Measurements from ENCODE around the gene SNUPN. TPM values are rescaled to one million over a fixed set of nuclear protein-coding genes. Genes with fewer than 3 reads are reported as not detected.
"Not testable (repeated sequence)": the region's sequence is repeated elsewhere in the genome, so short reads cannot be mapped to it uniquely, and the experiment has no call there.

Gene SNUPN
- total RNA-seq, 4 donors from 2014 or later: 16.3 to 35.1 (median 23.7) TPM

DNA sequence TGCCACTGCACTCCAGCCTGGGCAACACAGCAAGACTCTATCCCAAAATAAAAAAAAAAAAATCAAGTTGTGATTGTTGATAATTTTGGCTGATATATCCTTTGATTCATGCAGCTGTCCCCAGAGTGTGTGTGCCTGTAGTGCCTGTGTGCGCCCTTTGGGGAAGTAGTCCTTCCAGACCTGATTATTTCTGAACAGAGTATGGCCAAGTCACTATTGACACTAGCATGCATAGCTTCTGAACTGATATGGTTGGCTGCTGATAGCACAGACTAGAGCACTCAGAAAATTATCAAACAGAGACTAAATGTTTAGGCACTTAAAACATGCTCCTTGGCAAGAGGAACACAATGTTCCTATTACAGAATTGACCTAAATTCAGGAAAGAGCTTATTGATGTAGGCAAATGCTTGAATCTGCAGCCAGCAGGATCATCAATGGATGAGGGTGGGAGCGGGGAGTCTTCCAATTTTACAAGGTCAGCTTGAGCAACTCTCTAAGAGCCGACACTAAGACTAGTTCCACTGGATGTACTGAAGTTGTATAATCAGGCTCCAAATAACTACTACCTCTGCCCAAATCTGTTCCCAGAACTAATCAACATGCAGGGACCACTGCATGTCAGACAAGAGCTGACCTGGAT is 28.7 kb downstream of the SNUPN start:
- Histone ChIP-seq H3K9me3 (no peaks in the 10 kb centered on the region), H3K36me3 (peaks cover 0 to 97% (median 9%) of the 10 kb centered on the region in 3 donors), H3K4me3 (no peak overlapping the region), H3K27ac (no peak overlapping the region), H3K27me3 (no peaks in the 10 kb centered on the region), H3K4me1 (peaks cover 0 to 31% (median 2%) of the 10 kb centered on the region in 4 donors)
- no peak for TF ChIP-seq EP300 (IDR thresholded peaks at IDR 0.05)
- TF ChIP-seq, protein P1, sequence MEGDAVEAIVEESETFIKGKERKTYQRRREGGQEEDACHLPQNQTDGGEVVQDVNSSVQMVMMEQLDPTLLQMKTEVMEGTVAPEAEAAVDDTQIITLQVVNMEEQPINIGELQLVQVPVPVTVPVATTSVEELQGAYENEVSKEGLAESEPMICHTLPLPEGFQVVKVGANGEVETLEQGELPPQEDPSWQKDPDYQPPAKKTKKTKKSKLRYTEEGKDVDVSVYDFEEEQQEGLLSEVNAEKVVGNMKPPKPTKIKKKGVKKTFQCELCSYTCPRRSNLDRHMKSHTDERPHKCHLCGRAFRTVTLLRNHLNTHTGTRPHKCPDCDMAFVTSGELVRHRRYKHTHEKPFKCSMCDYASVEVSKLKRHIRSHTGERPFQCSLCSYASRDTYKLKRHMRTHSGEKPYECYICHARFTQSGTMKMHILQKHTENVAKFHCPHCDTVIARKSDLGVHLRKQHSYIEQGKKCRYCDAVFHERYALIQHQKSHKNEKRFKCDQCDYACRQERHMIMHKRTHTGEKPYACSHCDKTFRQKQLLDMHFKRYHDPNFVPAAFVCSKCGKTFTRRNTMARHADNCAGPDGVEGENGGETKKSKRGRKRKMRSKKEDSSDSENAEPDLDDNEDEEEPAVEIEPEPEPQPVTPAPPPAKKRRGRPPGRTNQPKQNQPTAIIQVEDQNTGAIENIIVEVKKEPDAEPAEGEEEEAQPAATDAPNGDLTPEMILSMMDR (IDR thresholded peaks at IDR 0.05): no peak
- TF ChIP-seq POLR2A (IDR thresholded peaks at IDR 0.05): no peak
- DNase-seq (ENCODE audit: low spot score in 2 of 2): no peak
- WGBS, 2 donors: 89% methylated on average over 3 of the region's 3 CpGs

DNA sequence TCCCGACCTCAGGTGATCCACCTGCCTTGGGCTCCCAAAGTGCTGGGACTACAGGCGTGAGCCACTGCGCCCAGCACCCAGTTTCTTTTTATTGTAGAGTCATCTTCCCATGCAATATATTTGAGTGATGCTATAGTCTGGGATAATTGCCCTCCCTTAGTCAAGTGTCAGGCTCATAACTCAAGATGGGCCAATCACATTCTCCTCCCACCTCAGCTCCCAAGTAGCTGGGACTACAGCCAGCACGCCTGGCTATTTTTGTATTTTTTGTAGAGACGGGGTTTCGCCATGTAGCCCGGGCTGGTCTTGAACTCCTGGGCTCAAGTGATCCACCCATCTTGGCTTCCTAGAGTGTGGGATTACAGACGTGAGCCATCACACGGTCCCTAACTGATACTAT is 31.2 kb downstream of the SNUPN start:
- no peak overlapping the region for H3K27ac ChIP-seq
- no peaks in the 10 kb centered on the region for H3K27me3 ChIP-seq
- no peaks in the 10 kb centered on the region for H3K9me3 ChIP-seq
- TF ChIP-seq, protein P1 (IDR thresholded peaks at IDR 0.05): no peak
- TF ChIP-seq EP300 (IDR thresholded peaks at IDR 0.05): no peak
- no peak for TF ChIP-seq POLR2A (IDR thresholded peaks at IDR 0.05)
- no peak overlapping the region for H3K4me3 ChIP-seq
- peaks cover 0 to 94% (median 9%) of the 10 kb centered on the region in 3 donors for H3K36me3 ChIP-seq
- H3K4me1 ChIP-seq: peaks cover 0 to 23% (median 2%) of the 10 kb centered on the region in 4 donors
- WGBS, 2 donors: 87 to 89% methylated on average over 9 of the region's 9 CpGs
- DNase-seq (ENCODE audit: low spot score in 2 of 2): no peak

DNA sequence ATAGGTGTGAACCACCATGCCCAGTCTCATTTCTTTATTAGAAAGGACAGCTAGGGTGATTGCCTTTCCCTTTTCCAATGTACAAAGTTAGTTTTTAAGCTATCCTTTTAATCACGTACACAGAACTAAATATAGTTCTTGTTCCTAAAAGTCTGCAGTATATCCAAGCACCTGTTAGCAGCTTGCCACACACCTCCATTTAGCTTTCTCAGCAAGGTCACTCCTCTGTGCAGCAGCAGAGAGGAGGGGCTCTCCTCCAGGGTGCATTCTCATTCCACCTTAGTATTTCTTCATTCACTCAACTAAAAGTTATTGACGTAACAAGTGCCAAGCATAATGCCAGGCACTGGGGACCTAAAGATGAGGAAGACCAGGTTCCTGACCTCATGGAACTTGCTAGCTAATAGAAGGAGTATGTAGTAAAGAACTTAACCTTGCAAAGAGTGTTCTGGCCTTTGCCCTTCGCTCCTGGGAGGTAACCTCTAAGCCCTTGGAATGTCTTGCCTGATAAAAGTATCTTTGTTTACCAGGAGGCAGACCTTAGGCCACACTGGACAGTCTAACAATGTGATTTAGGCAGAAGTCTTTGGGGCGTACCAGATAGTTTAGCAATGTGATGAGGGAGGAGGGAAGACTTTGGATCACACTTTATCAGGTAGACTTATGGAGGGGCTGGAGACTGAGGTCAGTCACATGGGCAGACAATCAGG is 33.7 kb downstream of the SNUPN start:
- peaks cover 0 to 83% (median 0%) of the 10 kb centered on the region in 3 donors for H3K36me3 ChIP-seq
- TF ChIP-seq POLR2A (IDR thresholded peaks at IDR 0.05) (no peak), EP300 (IDR thresholded peaks at IDR 0.05) (no peak)
- TF ChIP-seq, protein P1 (IDR thresholded peaks at IDR 0.05): no peak

DNA sequence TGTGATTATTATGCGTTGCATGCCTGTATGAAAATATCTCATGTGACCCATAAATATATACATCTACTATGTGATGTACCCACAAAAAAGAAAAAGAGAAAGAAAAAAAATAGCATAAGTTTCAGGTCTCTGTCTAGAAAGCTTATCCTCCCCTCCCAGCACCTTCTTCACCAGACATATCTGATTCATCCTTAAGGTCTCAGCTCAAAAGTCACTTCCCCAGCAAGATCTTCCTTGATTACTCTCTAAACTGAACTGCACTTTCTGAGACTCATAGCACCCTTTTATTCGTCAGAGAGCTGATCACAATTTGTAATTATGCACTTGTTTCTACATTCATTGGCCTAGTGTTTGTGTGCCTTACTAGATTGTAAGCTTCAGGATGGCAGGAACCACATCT is 35.3 kb downstream of the SNUPN start:
- no peaks in the 10 kb centered on the region for H3K9me3 ChIP-seq
- peaks cover 0 to 78% (median 0%) of the 10 kb centered on the region in 3 donors for H3K36me3 ChIP-seq
- H3K4me1 ChIP-seq: no peaks in the 10 kb centered on the region
- WGBS, 2 donors: 89 to 95% methylated on average over 2 of the region's 2 CpGs
- TF ChIP-seq, protein P1 (IDR thresholded peaks at IDR 0.05): no peak
- no peak for TF ChIP-seq POLR2A (IDR thresholded peaks at IDR 0.05)
- no peak for TF ChIP-seq EP300 (IDR thresholded peaks at IDR 0.05)
- H3K4me3 ChIP-seq: no peak overlapping the region
- DNase-seq (ENCODE audit: low spot score in 2 of 2): no peak
- H3K27ac ChIP-seq: no peak overlapping the region
- no peaks in the 10 kb centered on the region for H3K27me3 ChIP-seq

More for the DNA sequence above, 33.7 kb downstream of the SNUPN start:
- no peak overlapping the region for H3K4me3 ChIP-seq
- WGBS, 2 donors: 69 to 80% methylated on average over 4 of the region's 4 CpGs
- DNase-seq (ENCODE audit: low spot score in 2 of 2): no peak
- no peaks in the 10 kb centered on the region for H3K27me3 ChIP-seq
- H3K9me3 ChIP-seq: no peaks in the 10 kb centered on the region
- no peaks in the 10 kb centered on the region for H3K4me1 ChIP-seq
- H3K27ac ChIP-seq: no peak overlapping the region

DNA sequence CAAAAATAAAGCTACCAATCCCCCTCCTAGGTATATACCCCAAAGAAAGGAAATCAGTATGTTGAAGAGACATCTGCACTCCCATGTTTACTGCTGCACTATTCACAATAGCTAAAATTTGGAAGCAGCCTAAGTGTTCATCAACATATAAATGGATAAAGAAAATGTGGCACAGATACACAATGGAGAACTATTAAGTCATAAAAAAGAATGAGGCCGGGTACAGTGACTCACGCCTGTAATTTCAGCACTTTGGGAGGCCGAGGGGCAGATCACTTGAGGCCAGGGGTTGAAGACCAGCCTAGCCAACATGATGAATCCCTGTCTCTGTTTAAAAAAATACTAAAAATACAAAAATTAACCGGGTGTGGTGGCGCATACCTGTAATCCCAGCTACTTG is 36.5 kb downstream of the SNUPN start:
- 86 to 87% methylated on average over 5 of the region's 5 CpGs for WGBS, 2 donors
- H3K9me3 ChIP-seq: no peaks in the 10 kb centered on the region
- H3K27ac ChIP-seq: no peak overlapping the region
- no peak overlapping the region for H3K4me3 ChIP-seq
- H3K4me1 ChIP-seq: no peaks in the 10 kb centered on the region
- no peak for DNase-seq (ENCODE audit: low spot score in 2 of 2)
- TF ChIP-seq, protein P1 (IDR thresholded peaks at IDR 0.05): no peak
- no peak for TF ChIP-seq EP300 (IDR thresholded peaks at IDR 0.05)
- no peaks in the 10 kb centered on the region for H3K27me3 ChIP-seq
- peaks cover 0 to 67% (median 0%) of the 10 kb centered on the region in 3 donors for H3K36me3 ChIP-seq

DNA sequence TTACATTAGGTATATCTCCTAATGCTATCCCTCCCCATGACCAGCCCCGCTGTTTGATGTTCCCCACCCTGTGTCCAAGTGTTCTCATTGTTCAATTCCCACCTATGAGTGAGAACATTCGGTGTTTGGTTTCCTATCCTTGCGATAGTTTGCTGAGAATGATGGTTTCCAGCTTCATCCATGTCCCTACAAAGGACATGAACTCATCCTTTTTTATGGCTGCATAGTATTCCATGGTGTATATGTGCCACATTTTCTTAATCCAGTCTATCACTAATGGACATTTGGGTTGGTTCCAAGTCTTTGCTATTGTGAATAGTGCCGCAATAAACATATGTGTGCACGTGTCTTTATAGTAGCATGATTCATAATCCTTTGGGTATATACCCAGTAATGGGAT is 39.1 kb downstream of the SNUPN start:
- H3K36me3 ChIP-seq: peaks cover 0 to 43% (median 0%) of the 10 kb centered on the region in 3 donors
- H3K27ac ChIP-seq; H3K9me3 ChIP-seq; H3K27me3 ChIP-seq; H3K4me3 ChIP-seq; H3K4me1 ChIP-seq; DNase-seq (ENCODE audit: low spot score in 2 of 2): not testable (repeated sequence)
- WGBS, 2 donors: 95 to 96% methylated on average over 5 of the region's 5 CpGs

Measured in tibial nerve (tissue), 4 donors.